Measurements from ENCODE around the gene OR10S1.
"Not testable (repeated sequence)": the region's sequence is repeated elsewhere in the genome, so short reads cannot be mapped to it uniquely, and the experiment has no call there.

The OR10S1 gene

DNA sequence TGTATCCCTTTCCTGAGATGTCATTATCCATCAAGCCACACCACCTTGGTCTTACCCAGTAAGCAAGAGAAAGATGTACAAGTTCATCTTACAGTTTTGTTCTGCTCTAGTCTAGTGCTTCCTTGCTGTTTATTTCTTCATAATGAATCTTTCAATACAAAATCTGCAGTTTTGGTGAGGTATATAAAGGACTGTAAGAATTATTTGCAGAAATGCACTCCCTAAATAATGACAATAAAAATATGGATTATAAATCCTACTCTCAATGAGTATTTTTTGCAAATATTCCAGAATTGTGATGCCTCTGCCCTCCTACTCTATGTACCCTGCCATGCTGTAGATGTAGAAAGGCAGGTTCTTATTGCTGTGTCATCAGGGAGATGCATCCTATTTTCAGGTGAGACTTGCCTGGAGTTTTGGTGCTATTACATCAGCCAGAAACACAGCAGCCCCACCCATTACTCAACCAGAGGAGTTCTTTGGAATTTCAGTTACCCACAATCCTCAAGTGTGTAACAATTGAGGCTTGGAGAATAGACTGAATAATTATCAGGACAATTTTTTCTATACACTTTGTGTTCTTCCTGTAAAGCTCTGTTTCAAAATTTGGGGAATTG lies at the start of gene OR10S1:
Gene OR10S1, minus strand, starts transcription at position 51 of the 617 bp plus-strand sequence. CDS start 117 bp downstream, outside the sequence.
- DNase-seq (ENCODE audit: low spot score), result peak; percentile 13

GRCh38 chr11:124026498-124026897 lies 48.9 kb upstream of the OR10S1 start, which contains the start of gene OR10G8:
Gene OR10G8 (plus strand): TSS chr11:124026798. CDS start chr11:124029623, 2,825 bp downstream.
- no peak for DNase-seq (ENCODE audit: low spot score)

GRCh38 chr11:124015837-124016236 lies 38.3 kb upstream of the OR10S1 start:
- DNase-seq (ENCODE audit: low spot score), result not testable (repeated sequence)

- no peak for DNase-seq (ENCODE audit: low spot score)
Measured at GRCh38 chr11:124012697-124013096, 35.1 kb upstream of the OR10S1 start, which contains the start of gene OR10G4. Gene OR10G4 (plus strand): TSS chr11:124012997. CDS start chr11:124015575, 2,578 bp downstream.

DNA sequence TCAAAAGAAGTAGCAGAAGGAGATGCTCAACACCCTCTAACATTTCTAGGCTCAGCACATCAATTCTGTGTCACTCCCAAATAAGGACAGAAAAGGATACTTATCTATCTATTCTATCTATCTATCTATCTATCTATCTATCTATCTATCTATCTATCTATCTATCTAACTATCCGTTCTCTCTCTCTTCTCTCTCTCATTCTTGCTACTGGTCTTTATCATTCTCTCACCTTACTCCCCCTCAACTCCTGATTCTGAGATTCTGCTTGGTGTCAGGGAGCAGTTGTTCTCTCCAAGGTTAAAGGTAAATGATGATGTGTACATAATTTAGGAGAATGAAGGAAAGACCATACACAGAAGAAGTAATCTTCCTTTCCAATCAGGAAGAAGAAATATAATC lies 17.5 kb upstream of the OR10S1 start, which contains the start of gene OR10G6:
Gene OR10G6, minus strand, starts transcription at position 43 of the 400 bp plus-strand sequence. Its CDS starts 0 bp downstream, at position 43.
- DNase-seq (ENCODE audit: low spot score), result no peak

GRCh38 chr11:123979311-123979710 lies 1.7 kb upstream of the OR10S1 start:
- DNase-seq (ENCODE audit: low spot score), result no peak

GRCh38 chr11:123976770-123977560 lies 616 bp downstream of the OR10S1 start:
- DNase-seq (ENCODE audit: low spot score), result no peak

DNA sequence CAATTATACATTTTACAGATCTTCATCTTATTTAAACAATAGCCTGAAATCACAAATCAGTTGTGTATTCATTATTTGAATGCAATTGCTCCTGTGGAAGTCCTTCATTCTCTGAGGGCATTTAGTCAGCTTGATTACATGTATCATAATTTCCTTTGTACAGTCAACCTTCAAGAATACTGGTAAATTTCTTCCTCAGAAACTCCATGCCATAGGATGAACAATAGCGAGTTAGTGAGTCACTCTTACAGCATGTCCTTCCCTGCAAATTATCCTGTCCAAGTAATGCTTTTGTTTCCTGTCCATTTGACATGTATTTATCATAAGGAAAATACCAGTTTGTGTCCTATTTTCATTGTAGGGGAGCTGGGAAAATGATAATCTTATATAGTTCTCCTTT lies 3.8 kb downstream of the OR10S1 start:
- DNase-seq (ENCODE audit: low spot score), result peak; percentile 61

DNA sequence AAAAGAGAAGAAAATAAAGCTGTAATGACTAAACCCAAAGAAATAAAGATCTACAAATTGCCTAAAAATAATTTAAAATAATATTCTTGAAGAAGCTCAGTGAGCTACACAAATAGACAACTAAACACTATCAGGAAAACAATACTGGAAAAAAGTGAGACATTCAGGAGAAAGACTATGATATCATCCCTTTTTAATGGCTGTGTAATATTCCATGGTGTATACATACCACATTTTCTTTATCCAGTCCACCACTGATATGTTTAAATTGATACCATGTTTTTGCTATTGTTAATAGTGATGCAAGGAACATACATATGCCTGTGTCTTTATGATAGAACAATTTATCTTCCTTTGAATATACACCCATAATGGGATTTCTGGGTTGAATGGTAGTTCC lies 20.8 kb downstream of the OR10S1 start:
- no peak for DNase-seq (ENCODE audit: low spot score)

DNA sequence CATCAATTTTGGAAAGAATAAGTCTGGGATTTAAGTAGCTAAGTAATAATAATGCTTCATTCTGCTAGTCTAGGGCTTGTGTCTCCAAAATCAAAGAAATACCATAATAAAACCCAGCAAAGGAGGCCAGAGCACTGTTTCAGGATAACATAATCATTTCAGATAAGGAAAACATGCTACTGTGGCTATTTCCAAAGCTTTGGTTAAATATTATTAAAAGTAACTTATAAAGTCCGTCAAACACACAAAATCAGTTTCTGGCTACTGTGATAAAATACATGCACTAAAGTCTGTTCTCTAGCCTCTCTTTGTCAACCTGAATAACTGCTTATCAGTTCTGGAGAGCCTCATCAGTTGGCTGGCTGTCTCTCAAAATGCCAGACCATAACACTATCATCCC lies 32.4 kb downstream of the OR10S1 start:
- DNase-seq (ENCODE audit: low spot score), result no peak

DNA sequence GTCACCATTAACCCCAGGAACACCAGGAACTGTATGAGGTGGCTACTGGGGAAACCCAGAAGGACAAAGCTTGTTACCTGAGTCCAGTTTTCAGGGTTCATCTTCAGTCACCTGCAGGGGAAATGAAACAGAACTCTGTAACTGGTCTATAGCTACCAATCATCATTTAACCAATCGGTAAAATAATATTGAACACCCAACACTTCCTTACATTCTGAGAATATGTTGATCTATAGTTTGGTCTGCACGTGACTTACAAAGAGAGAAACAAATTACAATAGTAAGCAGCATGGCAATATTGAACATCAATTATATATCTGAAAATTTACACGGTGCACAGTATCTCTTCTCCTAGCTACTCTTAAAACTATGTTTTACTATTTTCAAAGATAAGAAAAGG lies 33.8 kb downstream of the OR10S1 start, which contains the start of gene OR6T1:
Gene OR6T1, minus strand, starts transcription at position 101 of the 400 bp plus-strand sequence. Its CDS starts 0 bp downstream, at position 101.
- DNase-seq (ENCODE audit: low spot score), result no peak

DNA sequence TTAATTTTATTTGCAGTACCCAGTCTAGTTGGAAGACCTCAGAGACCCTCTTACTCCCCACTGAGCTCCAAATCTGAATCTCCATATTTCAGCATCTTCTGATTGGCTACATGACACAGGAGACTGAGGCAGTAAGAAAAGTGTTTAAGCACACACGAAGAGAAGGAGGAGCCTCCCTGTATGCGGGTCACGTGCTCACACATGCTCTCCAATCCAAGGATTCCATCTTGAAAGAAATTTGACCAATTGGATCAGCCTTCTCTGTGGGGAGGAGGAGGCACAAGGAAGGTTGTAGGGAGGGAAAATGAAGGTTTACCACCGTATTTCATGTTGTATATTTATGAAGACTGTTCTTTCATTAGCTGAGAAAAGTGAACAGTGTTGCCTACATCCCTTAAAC lies 35.2 kb downstream of the OR10S1 start:
- DNase-seq (ENCODE audit: low spot score), result no peak

GRCh38 chr11:123939317-123939716 lies 38.3 kb downstream of the OR10S1 start, which contains the start of gene OR4D5:
Gene OR4D5 (plus strand): TSS chr11:123939617. CDS start chr11:123939617, 0 bp downstream.
- no peak for DNase-seq (ENCODE audit: low spot score)

Measured in kidney tubule cell (primary cell).